ENCODE data around the gene BIN1.

GRCh38 chr2:127143841-127144782, 37.2 kb upstream of the BIN1 start:
- no peak for TF ChIP-seq CTCF (IDR thresholded peaks at IDR 0.05)
- TF ChIP-seq EZH2phosphoT487 (IDR thresholded peaks at IDR 0.05) = no peak
- no peak for TF ChIP-seq EZH2 (IDR thresholded peaks at IDR 0.05)

Measured in neural progenitor cell (in vitro differentiated cells).